Neural cell (in vitro differentiated cells): ENCODE measurements around the gene JADE1. TPM values are rescaled to one million over a fixed set of nuclear protein-coding genes. Genes with fewer than 3 reads are reported as not detected.

Source experiments
- H2AFZ ChIP-seq: fragments of 200-600, 300-800 bp; sonication (generic), shearing (Covaris generic); 2 replicates; pipeline ENCODE4 v1.6.0; 2014; ENCODE audit warnings: low read depth, mild to moderate bottlenecking, antibody characterized with exemption, low read length, moderate library complexity
- H3F3A ChIP-seq: fragments of 200-600 bp; shearing (Covaris generic); 2 replicates; pipeline ENCODE4 v1.6.1; 2016; ENCODE audit warnings: mild to moderate bottlenecking, moderate library complexity, mixed read lengths, antibody characterized with exemption, low read length; ENCODE audit not compliant: insufficient read depth, poor library complexity, severe bottlenecking
- H3K27ac ChIP-seq: fragments of 200-600, 300-800 bp; sonication (generic), shearing (Covaris generic); 2 replicates; pipeline ENCODE4 v1.5.1; 2014; ENCODE audit warnings: mild to moderate bottlenecking, low read length, moderate library complexity
- H3K27me3 ChIP-seq: fragments of 300-800, 200-600 bp; sonication (generic), shearing (Covaris generic); 2 replicates; pipeline ENCODE4 v1.6.0; 2014; ENCODE audit warnings: mild to moderate bottlenecking, low read depth, low read length, moderate library complexity; ENCODE audit not compliant: insufficient read depth
- H3K36me3 ChIP-seq: fragments of 300-800, 200-600 bp; sonication (generic), shearing (Covaris generic); 2 replicates; pipeline ENCODE4 v1.5.1; 2014; ENCODE audit warnings: mild to moderate bottlenecking, antibody characterized with exemption, low read length, moderate library complexity; ENCODE audit not compliant: insufficient read depth
- H3K4me2 ChIP-seq: fragments of 300-800, 200-600 bp; sonication (generic), shearing (Covaris generic); 2 replicates; pipeline ENCODE4 v1.6.0; 2014; ENCODE audit warnings: mild to moderate bottlenecking, low read length
- H3K4me3 ChIP-seq: fragments of 300-800, 200-600 bp; sonication (generic), shearing (Covaris generic); 2 replicates; pipeline ENCODE4 v1.5.1; 2014; ENCODE audit warnings: mild to moderate bottlenecking, low read length, moderate library complexity
- H3K79me2 ChIP-seq: fragments of 200-600 bp; shearing (Covaris generic); replicated peaks from 2 replicates; pipeline ENCODE4 v1.6.0; 2014; ENCODE audit warnings: mild to moderate bottlenecking, low read length, moderate library complexity; ENCODE audit not compliant: insufficient read depth
- H3K9ac ChIP-seq: fragments of 300-800, 200-600 bp; sonication (generic), shearing (Covaris generic); 2 replicates; pipeline ENCODE4 v1.6.1; 2016; ENCODE audit warnings: mild to moderate bottlenecking, low read length, mixed read lengths
- H3K9me2 ChIP-seq: fragments of 200-600 bp; shearing (Covaris generic); 2 replicates; pipeline ENCODE4 v1.6.1; 2016; ENCODE audit warnings: mild to moderate bottlenecking, low read length, mixed read lengths; ENCODE audit not compliant: insufficient read depth
- H3K9me3 ChIP-seq: fragments of 200-600, 300-800 bp; sonication (generic), shearing (Covaris generic); 2 replicates; pipeline ENCODE4 v1.6.1; 2016; ENCODE audit warnings: mild to moderate bottlenecking, mixed run types, low read length, moderate library complexity, mixed read lengths
- H4K20me1 ChIP-seq: fragments of 200-600 bp; shearing (Covaris generic); 2 replicates; pipeline ENCODE4 v1.6.1; 2016; ENCODE audit warnings: mild to moderate bottlenecking, mixed run types; ENCODE audit not compliant: insufficient read depth
- CTCF ChIP-seq: fragments of 450-650 bp; IDR thresholded peaks from 2 replicates; pipeline ENCODE4 v1.5.1; 2014; ENCODE audit warnings: antibody characterized with exemption, mild to moderate bottlenecking, moderate library complexity; ENCODE audit not compliant: poor library complexity, severe bottlenecking
- EP300 ChIP-seq: fragments of 450-650 bp; conservative IDR thresholded peaks from 2 replicates; pipeline ENCODE4 v1.6.1; 2014; ENCODE audit warnings: antibody characterized with exemption, mild to moderate bottlenecking, moderate library complexity; ENCODE audit not compliant: poor library complexity, severe bottlenecking
- EZH2 ChIP-seq: fragments of 200-600, 300-800 bp; shearing (Covaris generic), sonication (generic); IDR thresholded peaks from 2 replicates; pipeline ENCODE4 v1.6.1; 2014; ENCODE audit warnings: antibody characterized with exemption, low read length, borderline replicate concordance, mild to moderate bottlenecking; ENCODE audit not compliant: insufficient read depth, poor library complexity, severe bottlenecking
- MXI1 ChIP-seq: fragments of 450-650 bp; conservative IDR thresholded peaks from 2 replicates; pipeline ENCODE4 v1.6.1; 2014; ENCODE audit warnings: antibody characterized with exemption, mild to moderate bottlenecking; ENCODE audit not compliant: poor library complexity, severe bottlenecking
- POLR2AphosphoS5 ChIP-seq: IDR thresholded peaks from 2 replicates; pipeline ENCODE4 v1.6.1; 2012
- RAD21 ChIP-seq: fragments of 450-650 bp; conservative IDR thresholded peaks from 2 replicates; pipeline ENCODE4 v1.6.1; 2014; ENCODE audit warnings: antibody characterized with exemption, mild to moderate bottlenecking, moderate library complexity
- REST ChIP-seq: IDR thresholded peaks from 2 replicates; pipeline ENCODE4 v1.6.1; 2012; ENCODE audit warnings: borderline replicate concordance
- SMC3 ChIP-seq: fragments of 450-650 bp; conservative IDR thresholded peaks from 2 replicates; pipeline ENCODE4 v1.6.1; 2014; ENCODE audit warnings: antibody characterized with exemption, mild to moderate bottlenecking, moderate library complexity; ENCODE audit not compliant: poor library complexity
- TAF1 ChIP-seq: IDR thresholded peaks from 2 replicates; pipeline ENCODE4 v1.6.1; 2012; ENCODE audit warnings: low read depth
- polyA plus RNA-seq: library from polyadenylated mRNA; depleted of rRNA; stranded (reverse); fragments of >200 nt; gene quantifications from 2 replicates; pipeline ENCODE4 v1.2.3, GENCODE V29; 2014

JADE1 gene
- polyA plus RNA-seq, 1 donor from 2014 or later, result 14.5 TPM

- Histone ChIP-seq H3K4me2 (no peak overlapping the region), H3K9me2 (no peaks in the 10 kb centered on the region), H3K4me3 (no peak overlapping the region), H2AFZ (no peak overlapping the region), H3K27ac (no peak overlapping the region), H3K9me3 (no peaks in the 10 kb centered on the region), H3F3A (no peaks in the 10 kb centered on the region), H3K79me2 (no peaks in the 10 kb centered on the region), H3K27me3 (no peaks in the 10 kb centered on the region), H3K36me3 (no peaks in the 10 kb centered on the region), H4K20me1 (no peaks in the 10 kb centered on the region), H3K9ac (no peak overlapping the region)
- TF ChIP-seq SMC3 (no peak), RAD21 (no peak)
Measured at GRCh38 chr4:128915544-128915943, 106.0 kb downstream of the JADE1 start.

- no peaks in the 10 kb centered on the region for H3K36me3 ChIP-seq
- H3K79me2 ChIP-seq, result no peaks in the 10 kb centered on the region
- H3K4me2 ChIP-seq, result no peak overlapping the region
- no peaks in the 10 kb centered on the region for H3F3A ChIP-seq
- no peaks in the 10 kb centered on the region for H3K9me2 ChIP-seq
- no peaks in the 10 kb centered on the region for H4K20me1 ChIP-seq
- no peak overlapping the region for H3K9ac ChIP-seq
- H3K27ac ChIP-seq, result no peak overlapping the region
- H3K27me3 ChIP-seq, result no peaks in the 10 kb centered on the region
- no peaks in the 10 kb centered on the region for H3K9me3 ChIP-seq
- H3K4me3 ChIP-seq, result no peak overlapping the region
- TF ChIP-seq EP300 (no peak), EZH2 (no peak), REST (no peak), MXI1 (no peak), TAF1 (no peak), SMC3 (no peak), CTCF (no peak), POLR2AphosphoS5 (no peak), RAD21 (no peak)
- H2AFZ ChIP-seq, result no peak overlapping the region
Measured at GRCh38 chr4:128916832-128917231, 107.3 kb downstream of the JADE1 start.

- H3K27ac ChIP-seq, result no peak overlapping the region
- no peaks in the 10 kb centered on the region for H3K36me3 ChIP-seq
- no peaks in the 10 kb centered on the region for H3K79me2 ChIP-seq
- no peaks in the 10 kb centered on the region for H3K27me3 ChIP-seq
- no peak overlapping the region for H2AFZ ChIP-seq
- no peaks in the 10 kb centered on the region for H4K20me1 ChIP-seq
- H3K4me2 ChIP-seq, result no peak overlapping the region
- no peaks in the 10 kb centered on the region for H3K9me3 ChIP-seq
- H3F3A ChIP-seq, result no peaks in the 10 kb centered on the region
- H3K9ac ChIP-seq, result no peak overlapping the region
- no peak for TF ChIP-seq TAF1
- no peak for TF ChIP-seq EZH2
- no peak for TF ChIP-seq EP300
- TF ChIP-seq POLR2AphosphoS5, result no peak
- no peak for TF ChIP-seq REST
- no peak for TF ChIP-seq SMC3
- TF ChIP-seq RAD21, result no peak
- no peak for TF ChIP-seq MXI1
- TF ChIP-seq CTCF, result no peak
- H3K4me3 ChIP-seq, result no peak overlapping the region
- no peaks in the 10 kb centered on the region for H3K9me2 ChIP-seq
Measured at GRCh38 chr4:128917781-128918180, 108.3 kb downstream of the JADE1 start.
